Heart right ventricle (tissue), 16 donors: Measurements from ENCODE around the gene C5orf46. TPM values are rescaled to one million over a fixed set of nuclear protein-coding genes. Genes with fewer than 3 reads are reported as not detected.
"Not testable (repeated sequence)": the region's sequence is repeated elsewhere in the genome, so short reads cannot be mapped to it uniquely, and the experiment has no call there.

Experiments
- ATAC-seq, 8 donors: fragments of 200-7000 bp; cut with Tn5 transposase; one replicate each; pipeline ENCODE4 v1.9.1; 2020; ENCODE audit warnings: mild to moderate bottlenecking in 8 of 8, moderate library complexity in 8 of 8, moderate number of reproducible peaks in 1 of 8
- DNase-seq, 2 donors: peaks; one replicate each; pipeline ENCODE4 v3.0.0-alpha.2; 2020
- H3K27ac ChIP-seq, 10 donors: fragments of 200-600 bp; sonication (generic) in 2 of 10; one replicate each; pipeline versions ENCODE4 v1.5.0 to v1.8.0; 2020 to 2022; ENCODE audit warnings: mild to moderate bottlenecking in 3 of 10
- H3K27me3 ChIP-seq, 7 donors: fragments of 200-600 bp; one replicate each; pipeline ENCODE4 v1.8.0; 2021 to 2022; ENCODE audit warnings: mild to moderate bottlenecking in 2 of 7
- H3K36me3 ChIP-seq, 9 donors: fragments of 200-600 bp; sonication (generic) in 1 of 9; one replicate each; pipeline versions ENCODE4 v1.5.0 to v1.8.0; 2020 to 2022; ENCODE audit warnings: mild to moderate bottlenecking in 2 of 9
- H3K4me1 ChIP-seq, 9 donors: fragments of 200-600 bp; sonication (generic) in 1 of 9; one replicate each; pipeline versions ENCODE4 v1.5.0 to v1.8.0; 2020 to 2022; ENCODE audit warnings: mild to moderate bottlenecking in 4 of 9
- H3K4me3 ChIP-seq, 10 donors: fragments of 200-600 bp; sonication (generic) in 2 of 10; one replicate each; pipeline versions ENCODE4 v1.5.0 to v1.8.0; 2020 to 2022; ENCODE audit warnings: mild to moderate bottlenecking in 7 of 10, moderate library complexity in 2 of 10
- H3K9me3 ChIP-seq, 11 donors: fragments of 200-600 bp in 10 of 11; sonication (generic) in 2 of 11; one replicate each; pipeline versions ENCODE4 v1.5.0 to v1.8.0; 2013 to 2022; ENCODE audit warnings: mild to moderate bottlenecking in 2 of 11, control low read depth in 1 of 11, moderate library complexity in 1 of 11
- CTCF ChIP-seq, 9 donors: fragments of 200-600 bp; sonication (generic) in 2 of 9; IDR thresholded peaks; one replicate each; pipeline versions ENCODE4 v1.5.0 to v1.8.0; 2021 to 2022; ENCODE audit warnings: antibody characterized with exemption in 9 of 9, mild to moderate bottlenecking in 5 of 9, moderate library complexity in 1 of 9
- WGBS, 2 donors: extraction: QIAGEN DNeasy Blood & Tissue Kit; methylation state at CpG; one replicate each; pipeline ENCODE4 v1.1.7; 2013; ENCODE audit warnings: inconsistent platforms in 1 of 2; 5-methylcytosine and 5-hydroxymethylcytosine counted together
- intact Hi-C, 10 donors: fragments of 100-400 bp; cut with DNase I; formaldehyde crosslinking; loops; one replicate each; pipeline versions ENCODE4 v1.11.1 to v1.14.2; 2022
- polyA plus RNA-seq, 2 donors: library from polyadenylated mRNA; stranded (reverse); fragments of 200-250 nt; gene quantifications; one replicate each; pipeline ENCODE4 v1.2.3, GENCODE V29; 2013
- total RNA-seq, 10 donors: library from RNA; stranded (reverse); fragmentation: NEBNext Ultra II Directional in 3 of 10; extraction: Animal tissue kit (Norgen Biotek cat#: 25700) in 3 of 10; gene quantifications; one replicate each; pipeline versions ENCODE4 v1.2.1 to v1.2.4, GENCODE V29; 2021 to 2023
- donor health status: Arrhythmogenic right ventricular cardiomyopathy.
- donor health status: ischemic (EF 13 %, LVEDD 7.1; RV severe dilation, severe dysfunction).
- donor health status: healthy with polysubstance abuse.
- donor health status: DM: no; HTN: yes; CAD: no.
- donor health status: DM: no; HTN: no; CAD: no.
- donor health status: ischemic (EF 25% LVEDD 6.9; RV normal size, moderate dysfunction).
- donor health status: ischemic (EF 25% LVEDD 5.7; RV mildly dilated, moderate dysfunction).
- donor health status: healthy.
- donor health status: DM: yes; HTN: yes; CAD: no.
- donor health status: Ischemic cardiomyopathy.
- donor health status: ischemic (EF 35%, LVEDD 5.7; RV mildly dilated, moderate dysfunction).
- donor health status: nonischemic (EF 11% LVEDD 7.7; RV severe dilation, severe dysfunction).
- donor health status: DM: yes; HTN: yes; CAD: no.
- donor health status: PGD.
- donor health status: ischemic (EF 29% LVEDD 5.4; RV normal size, mild dysfunction).
- donor health status: nonischemic (EF 23%, LVEDD 6.1; RV moderate dilation, normal function).

Gene C5orf46
- total and polyA plus RNA-seq, 12 donors: 2.3 to 20.6 (median 5.0) TPM; not detected in 1

- H3K9me3 ChIP-seq, H3K27ac ChIP-seq, H3K4me1 ChIP-seq, ATAC-seq, H3K27me3 ChIP-seq, H3K36me3 ChIP-seq, H3K4me3 ChIP-seq, DNase-seq, intact Hi-C loops: not testable (repeated sequence)
- 94% methylated on average over 17 to 18 of the region's 18 CpGs for WGBS, 2 donors
Measured at GRCh38 chr5:147871980-147872549, 34.3 kb downstream of the C5orf46 start.

GRCh38 chr5:147869892-147870291, 36.4 kb downstream of the C5orf46 start:
- H3K27ac ChIP-seq, intact Hi-C loops, H3K4me3 ChIP-seq, H3K27me3 ChIP-seq, ATAC-seq, H3K4me1 ChIP-seq, H3K9me3 ChIP-seq, DNase-seq, H3K36me3 ChIP-seq: not testable (repeated sequence)
- 72 to 77% methylated on average over 6 of the region's 6 CpGs for WGBS, 2 donors

DNA sequence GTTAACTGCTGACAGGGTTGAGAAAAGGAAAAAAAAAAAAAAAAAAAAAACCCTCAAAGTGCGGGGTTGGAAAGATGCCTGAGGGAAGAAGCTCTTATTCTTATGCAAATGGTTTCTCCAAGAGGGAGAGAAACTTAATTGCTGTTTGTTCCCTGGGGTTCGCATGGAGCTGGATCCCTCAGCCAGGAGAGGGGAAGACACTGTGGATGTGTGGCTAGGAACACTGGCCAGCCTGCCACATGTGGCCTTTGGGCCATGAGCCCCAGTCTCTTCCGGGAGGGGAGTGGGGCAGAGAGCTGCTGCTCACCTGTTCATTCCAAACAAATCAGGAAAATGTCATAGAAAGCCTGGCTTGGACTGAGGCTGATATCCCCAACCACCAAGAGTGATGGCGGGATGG, 37.2 kb downstream of the C5orf46 start:
- no peak overlapping the region for H3K27ac ChIP-seq
- no peaks in the 10 kb centered on the region for H3K9me3 ChIP-seq
- 50 to 53% methylated on average over 4 of the region's 4 CpGs for WGBS, 2 donors
- DNase-seq (no peak), ATAC-seq (no peak)
- no peaks in the 10 kb centered on the region for H3K4me1 ChIP-seq
- TF ChIP-seq CTCF (IDR thresholded peaks at IDR 0.05): no peak
- no peaks in the 10 kb centered on the region for H3K36me3 ChIP-seq
- intact Hi-C loops: no loop called here
- no peak overlapping the region for H3K4me3 ChIP-seq
- no peaks in the 10 kb centered on the region for H3K27me3 ChIP-seq

DNA sequence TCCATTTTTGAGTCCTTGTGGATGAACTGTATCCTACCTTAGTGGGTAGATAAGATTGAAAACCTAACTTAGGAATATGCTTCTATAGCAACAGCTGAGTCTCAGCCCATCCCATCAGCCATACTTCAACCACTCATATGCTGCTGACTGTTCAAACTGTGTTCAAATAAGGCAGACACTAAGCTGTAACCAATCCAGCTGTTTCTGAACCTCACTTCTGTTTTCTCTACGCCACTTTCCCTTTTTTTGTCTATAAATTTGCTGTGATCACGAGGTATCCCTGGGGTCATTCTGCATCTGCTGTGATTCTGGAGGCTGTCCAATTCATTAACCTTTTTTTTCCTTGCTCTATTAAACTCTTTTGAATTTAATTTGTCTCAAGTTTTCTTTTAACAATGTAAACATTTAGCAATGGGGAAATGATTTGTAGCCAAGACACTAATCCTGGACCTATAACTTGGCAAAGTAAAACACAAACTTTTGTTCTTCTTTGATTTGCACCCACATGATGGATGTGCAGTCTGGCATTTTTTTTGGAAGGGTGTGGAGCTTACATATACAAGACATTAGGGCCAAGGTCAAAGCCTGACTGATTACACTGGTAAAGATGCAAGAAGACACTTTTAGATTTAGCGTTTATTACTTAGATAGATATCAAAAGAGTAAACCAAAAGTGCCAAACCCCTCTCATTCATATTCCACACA, 42.7 kb downstream of the C5orf46 start:
- H3K36me3 ChIP-seq: no peaks in the 10 kb centered on the region
- DNase-seq (no peak), ATAC-seq (no peak)
- WGBS, 2 donors: 48 to 58% methylated on average over 3 of the region's 3 CpGs
- no peaks in the 10 kb centered on the region for H3K4me1 ChIP-seq
- no peak for TF ChIP-seq CTCF (IDR thresholded peaks at IDR 0.05)
- no peaks in the 10 kb centered on the region for H3K9me3 ChIP-seq
- H3K4me3 ChIP-seq: no peak overlapping the region
- H3K27me3 ChIP-seq: no peaks in the 10 kb centered on the region
- no peak overlapping the region for H3K27ac ChIP-seq
- intact Hi-C loops: no loop called here

DNA sequence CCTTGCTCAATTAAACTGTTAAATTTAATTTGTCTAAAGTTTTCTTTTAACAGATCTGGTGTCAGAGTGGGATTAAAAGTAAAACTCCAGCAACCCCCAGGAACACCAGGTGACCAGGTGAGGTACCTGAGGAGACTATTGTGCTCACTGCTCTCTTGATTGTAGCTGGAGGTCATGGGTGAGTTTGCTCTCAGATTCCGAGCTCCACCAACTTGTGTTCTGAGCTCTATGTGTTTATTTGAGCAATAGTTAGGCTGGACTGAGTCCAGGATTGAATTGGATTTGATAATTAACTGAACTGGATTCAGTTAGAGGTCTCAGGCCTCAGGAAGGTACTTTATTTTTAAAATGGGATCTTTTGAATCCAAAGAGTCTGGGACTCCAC, 45.7 kb downstream of the C5orf46 start:
- H3K9me3 ChIP-seq: no peaks in the 10 kb centered on the region
- no peak for TF ChIP-seq CTCF (IDR thresholded peaks at IDR 0.05)
- DNase-seq (no peak), ATAC-seq (no peak)
- no peak overlapping the region for H3K27ac ChIP-seq
- H3K27me3 ChIP-seq: no peaks in the 10 kb centered on the region
- intact Hi-C loops: no loop called here
- no peak overlapping the region for H3K4me3 ChIP-seq
- H3K36me3 ChIP-seq: no peaks in the 10 kb centered on the region
- 77 to 89% methylated on average over 1 of the region's 1 CpG for WGBS, 2 donors
- no peaks in the 10 kb centered on the region for H3K4me1 ChIP-seq
